Superior temporal gyrus (tissue), 1 donor: ENCODE results near the gene SDHAF3.
"Not testable (repeated sequence)": the region's sequence is repeated elsewhere in the genome, so short reads cannot be mapped to it uniquely, and the experiment has no call there.

ENCODE experiments used
- DNase-seq: peaks from one replicate; pipeline ENCODE4 v3.0.0-alpha.2; 2016; ENCODE audit errors: extremely low spot score

SDHAF3 gene

GRCh38 chr7:97123115-97123514, 5.6 kb downstream of the SDHAF3 start:
- not testable (repeated sequence) for DNase-seq

DNA sequence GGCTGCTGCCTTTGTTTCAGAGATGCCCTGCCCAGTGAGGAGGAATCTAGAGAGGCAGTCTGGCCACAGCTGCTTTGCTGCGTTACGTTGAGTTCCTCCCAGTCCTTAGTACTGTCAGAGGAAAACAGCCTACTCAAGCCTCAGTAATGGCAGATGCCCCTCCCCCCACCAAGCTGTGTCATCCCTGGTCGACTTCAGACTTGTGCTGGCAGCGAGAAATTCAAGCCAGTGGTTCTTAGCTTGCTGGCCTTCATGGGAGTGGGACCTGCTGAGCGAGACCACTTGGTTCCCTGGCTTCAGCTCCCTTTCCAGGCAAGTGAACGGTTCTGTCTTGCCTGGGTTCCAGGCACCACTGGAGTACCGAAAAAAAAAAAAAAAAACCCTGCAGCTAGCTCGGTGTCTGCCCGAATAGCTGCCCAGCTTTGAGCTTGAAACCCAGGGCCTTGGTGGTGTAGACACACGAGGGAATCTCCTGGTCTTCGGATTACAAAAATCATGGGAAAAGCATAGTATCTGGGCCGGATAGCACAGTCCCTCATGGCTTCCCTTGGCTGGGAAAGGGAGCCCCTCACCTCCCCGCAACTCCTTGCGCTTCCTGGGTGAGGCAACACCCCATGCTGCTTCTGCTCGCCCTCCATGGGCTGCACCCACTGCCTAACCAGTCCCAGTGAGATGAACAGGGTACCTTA, 9.1 kb downstream of the SDHAF3 start:
- no peak for DNase-seq

GRCh38 chr7:97128736-97129135, 11.2 kb downstream of the SDHAF3 start:
- DNase-seq, result no peak

GRCh38 chr7:97130417-97131139, 13.1 kb downstream of the SDHAF3 start:
- no peak for DNase-seq

GRCh38 chr7:97133159-97133558, 15.7 kb downstream of the SDHAF3 start:
- no peak for DNase-seq

- DNase-seq, result no peak
Observed at GRCh38 chr7:97138830-97139229, 21.3 kb downstream of the SDHAF3 start.

GRCh38 chr7:97145068-97145467, 27.6 kb downstream of the SDHAF3 start:
- peak; percentile 80 for DNase-seq

DNA sequence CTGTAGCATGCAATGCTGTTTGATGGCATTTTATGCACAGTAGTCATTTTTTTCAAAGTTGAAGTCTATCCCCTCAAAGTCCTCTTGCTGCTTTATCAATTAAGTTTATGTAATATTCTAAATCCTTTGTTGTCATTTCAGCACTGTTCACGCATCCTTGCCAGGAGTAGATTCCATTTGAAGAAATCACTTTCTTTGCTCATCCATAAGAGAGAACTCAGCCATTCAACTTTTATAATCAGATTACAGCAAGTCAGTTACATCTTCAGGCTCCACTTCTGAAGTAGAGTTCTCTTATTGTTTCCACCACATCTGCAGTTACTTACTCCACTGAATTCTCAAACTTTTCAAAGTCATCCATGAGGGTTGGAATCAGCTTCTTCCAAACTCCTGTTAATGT, 32.3 kb downstream of the SDHAF3 start:
- DNase-seq, result no peak

- no peak for DNase-seq
Observed at GRCh38 chr7:97155897-97156418, 38.5 kb downstream of the SDHAF3 start.

- DNase-seq, result not testable (repeated sequence)
Observed at GRCh38 chr7:97159984-97160383, 42.5 kb downstream of the SDHAF3 start.

- not testable (repeated sequence) for DNase-seq
Observed at GRCh38 chr7:97161609-97162008, 44.1 kb downstream of the SDHAF3 start.

- no peak for DNase-seq
Observed at GRCh38 chr7:97166308-97166707, 48.8 kb downstream of the SDHAF3 start.

DNA sequence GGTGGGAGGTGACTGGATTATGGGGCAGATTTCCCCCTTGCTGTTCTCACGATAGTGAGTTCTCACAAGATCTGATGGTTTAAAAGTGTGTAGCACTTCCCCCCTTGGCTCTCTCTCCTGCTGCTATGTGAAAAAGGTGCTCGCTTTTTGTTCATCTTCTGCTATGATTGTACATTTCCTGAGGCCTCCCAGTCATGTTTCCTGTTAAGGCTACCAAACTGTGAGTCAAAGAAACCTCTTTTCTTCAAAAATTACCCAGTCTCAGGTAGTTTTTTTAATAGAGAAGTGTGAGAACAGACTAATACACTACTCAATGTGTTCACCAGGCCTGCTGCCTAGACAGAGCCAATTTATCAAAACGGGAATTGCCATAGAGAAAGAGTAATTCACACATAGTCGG, 49.7 kb downstream of the SDHAF3 start:
- DNase-seq, result no peak

GRCh38 chr7:97167749-97168148, 50.3 kb downstream of the SDHAF3 start:
- DNase-seq, result no peak

DNA sequence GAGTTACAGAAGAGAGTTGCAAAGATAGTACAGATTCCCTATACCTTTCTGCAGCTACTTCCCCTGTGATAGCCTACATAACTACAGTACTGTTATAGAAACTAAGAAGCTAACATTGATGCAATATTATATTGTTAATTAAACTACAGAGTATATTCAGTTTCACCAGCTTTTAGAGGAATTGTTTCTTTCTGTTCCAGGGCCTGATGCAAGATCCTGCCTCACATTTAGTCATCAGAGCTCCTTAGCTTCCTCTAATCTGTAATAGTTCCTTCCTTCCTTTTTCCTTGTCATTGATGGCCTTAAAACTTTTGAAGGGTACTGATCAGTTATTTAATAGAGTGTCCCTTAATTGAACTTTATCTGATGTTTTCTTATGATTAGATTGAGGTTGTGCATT, 56.8 kb downstream of the SDHAF3 start:
- DNase-seq, result no peak

DNA sequence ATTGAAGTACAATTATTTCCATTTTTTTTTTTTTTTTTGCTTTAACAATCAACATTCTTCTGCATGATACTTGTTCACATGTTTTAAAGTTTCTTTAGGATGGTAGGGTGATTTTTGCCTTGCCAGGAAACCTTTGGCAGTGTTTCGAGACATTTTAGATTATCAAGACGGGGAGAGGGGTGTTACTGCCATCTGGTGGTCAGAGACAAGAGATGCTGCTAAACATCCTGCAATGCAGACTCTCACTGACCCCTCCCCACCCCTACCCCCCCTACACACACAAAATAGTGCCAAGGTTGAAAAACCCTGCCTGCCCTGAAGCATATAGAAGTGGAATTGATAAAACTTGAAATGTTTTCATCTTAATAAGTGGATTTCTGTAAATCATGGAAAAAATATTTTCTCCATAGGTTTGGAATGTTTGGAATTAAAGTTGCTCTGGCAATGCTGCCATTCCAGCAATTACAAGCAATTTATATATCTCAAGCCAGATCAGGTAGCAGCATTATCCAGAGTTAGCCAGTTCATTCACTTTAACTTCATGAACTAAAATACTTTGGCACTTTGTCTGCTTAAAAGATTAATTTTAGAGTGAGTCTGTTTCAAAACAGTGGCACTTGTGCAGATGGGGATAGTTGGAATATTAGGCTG, 62.1 kb downstream of the SDHAF3 start:
- peak; percentile 81 for DNase-seq

GRCh38 chr7:97187067-97187466, 69.6 kb downstream of the SDHAF3 start:
- no peak for DNase-seq

DNA sequence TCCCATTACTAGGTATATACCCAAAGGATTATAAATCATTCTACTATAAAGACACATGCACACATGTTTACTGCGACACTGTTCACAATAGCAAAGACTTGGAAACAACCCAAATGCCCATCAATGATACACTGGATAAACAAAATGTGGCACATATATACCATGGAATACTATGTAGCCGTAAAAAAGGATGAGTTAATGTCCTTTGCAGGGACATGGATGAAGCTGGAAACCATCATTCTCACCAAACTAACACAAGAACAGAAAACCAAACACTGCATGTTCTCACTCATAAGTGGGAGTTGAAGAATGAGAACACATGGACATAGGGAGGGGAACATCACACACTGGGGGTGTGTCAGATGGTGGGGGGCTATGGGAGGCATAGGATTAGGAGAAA, 78.7 kb downstream of the SDHAF3 start:
- not testable (repeated sequence) for DNase-seq

GRCh38 chr7:97198596-97198995, 81.1 kb downstream of the SDHAF3 start:
- DNase-seq, result no peak

- DNase-seq, result no peak
Observed at GRCh38 chr7:97200018-97200417, 82.5 kb downstream of the SDHAF3 start.

DNA sequence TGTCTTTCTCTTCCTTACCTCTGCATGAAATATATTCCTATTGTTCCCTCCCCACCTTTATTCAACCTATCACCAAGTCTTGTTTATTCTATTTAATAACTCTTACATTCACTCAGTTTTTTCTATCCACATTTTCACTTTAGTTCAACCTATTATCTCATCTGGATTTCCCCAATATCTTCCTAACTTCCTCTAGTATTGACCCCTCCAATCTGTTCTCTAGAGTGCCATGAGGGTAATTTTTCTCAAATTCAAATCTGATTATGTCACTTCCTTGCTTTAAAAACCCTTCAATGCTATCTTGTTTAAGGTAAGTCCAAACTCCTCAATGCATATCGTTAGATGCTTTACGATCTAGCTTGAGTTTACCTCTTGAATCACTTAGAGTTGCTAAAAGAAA, 86.5 kb downstream of the SDHAF3 start:
- no peak for DNase-seq

DNA sequence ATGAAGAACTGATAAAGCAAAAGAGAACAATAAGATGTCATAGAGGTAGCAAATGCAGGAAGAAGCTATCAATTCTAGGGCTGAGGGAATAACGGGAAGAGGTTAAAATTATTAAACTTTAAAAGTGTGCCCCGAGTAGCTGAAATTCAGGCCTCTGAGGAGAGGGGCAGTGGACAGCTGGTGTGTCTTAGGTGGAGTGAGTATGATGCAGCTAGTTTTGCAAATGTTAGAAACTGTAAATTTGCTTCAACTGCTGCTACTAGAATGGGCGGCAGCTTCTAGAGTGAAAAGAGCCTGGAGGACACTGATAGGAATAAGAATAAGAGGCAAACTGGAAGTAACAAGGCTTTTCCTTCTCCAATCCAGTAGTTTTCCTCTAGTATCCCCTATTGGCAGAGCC, 87.3 kb downstream of the SDHAF3 start:
- DNase-seq, result no peak

- no peak for DNase-seq
Observed at GRCh38 chr7:97215556-97215955, 98.1 kb downstream of the SDHAF3 start.
